Astrocyte (in vitro differentiated cells and primary cell): ENCODE results near the gene KIF23.

ENCODE experiments used
- EZH2 ChIP-seq: IDR thresholded peaks from 2 replicates; pipeline ENCODE4 v1.6.1; 2012; ENCODE audit warnings: mild to moderate bottlenecking, low read length, inconsistent platforms; ENCODE audit not compliant: insufficient read depth
- TF ChIP-seq, protein P1 (sequence below): IDR thresholded peaks from 2 replicates; pipeline ENCODE4 v1.5.1; 2011; ENCODE audit warnings: low read depth, mild to moderate bottlenecking, inconsistent platforms, low read length, moderate library complexity; ENCODE audit not compliant: insufficient read depth

DNA sequence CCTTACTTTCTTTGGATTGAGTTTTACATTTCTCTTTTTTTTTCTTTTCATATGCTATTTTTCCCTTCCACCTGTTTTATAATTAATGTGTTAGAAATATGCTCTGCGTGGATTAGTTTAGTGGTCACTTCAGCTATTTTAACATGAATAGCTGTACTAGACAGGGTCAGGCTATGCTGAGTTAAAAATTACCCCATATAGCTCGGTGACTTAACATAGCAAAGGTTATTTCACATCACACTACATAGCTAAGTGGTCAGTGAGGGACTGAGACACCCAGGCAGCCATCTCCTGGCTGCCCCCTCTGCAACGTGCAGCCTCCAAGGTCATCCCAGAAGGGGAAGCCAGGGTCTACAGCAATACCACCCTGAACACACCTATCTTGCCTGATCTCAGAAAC lies 46.9 kb upstream of the KIF23 start:
- TF ChIP-seq, protein P1, sequence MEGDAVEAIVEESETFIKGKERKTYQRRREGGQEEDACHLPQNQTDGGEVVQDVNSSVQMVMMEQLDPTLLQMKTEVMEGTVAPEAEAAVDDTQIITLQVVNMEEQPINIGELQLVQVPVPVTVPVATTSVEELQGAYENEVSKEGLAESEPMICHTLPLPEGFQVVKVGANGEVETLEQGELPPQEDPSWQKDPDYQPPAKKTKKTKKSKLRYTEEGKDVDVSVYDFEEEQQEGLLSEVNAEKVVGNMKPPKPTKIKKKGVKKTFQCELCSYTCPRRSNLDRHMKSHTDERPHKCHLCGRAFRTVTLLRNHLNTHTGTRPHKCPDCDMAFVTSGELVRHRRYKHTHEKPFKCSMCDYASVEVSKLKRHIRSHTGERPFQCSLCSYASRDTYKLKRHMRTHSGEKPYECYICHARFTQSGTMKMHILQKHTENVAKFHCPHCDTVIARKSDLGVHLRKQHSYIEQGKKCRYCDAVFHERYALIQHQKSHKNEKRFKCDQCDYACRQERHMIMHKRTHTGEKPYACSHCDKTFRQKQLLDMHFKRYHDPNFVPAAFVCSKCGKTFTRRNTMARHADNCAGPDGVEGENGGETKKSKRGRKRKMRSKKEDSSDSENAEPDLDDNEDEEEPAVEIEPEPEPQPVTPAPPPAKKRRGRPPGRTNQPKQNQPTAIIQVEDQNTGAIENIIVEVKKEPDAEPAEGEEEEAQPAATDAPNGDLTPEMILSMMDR: no peak
- TF ChIP-seq EZH2: no peak
